H9 (cell line): Measurements from ENCODE around the gene TMEM253. TPM values are rescaled to one million over a fixed set of nuclear protein-coding genes. Genes with fewer than 3 reads are reported as not detected.
A peak's percentile ranks its signal among the peaks of the same experiment; 100 is the strongest.

Experiments used
- DNase-seq: peaks from one replicate; pipeline ENCODE4 v3.0.0-alpha.2; 2017
- H2AFZ ChIP-seq: one replicate; pipeline ENCODE4 v1.6.1; 2013; ENCODE audit warnings: mild to moderate bottlenecking, low read length, control low read depth, moderate library complexity
- H2AK5ac ChIP-seq: 2 replicates; pipeline ENCODE4 v1.6.1; 2013; ENCODE audit warnings: low read length, control low read depth, mixed read lengths; ENCODE audit not compliant: insufficient read length
- H2BK120ac ChIP-seq: one replicate; pipeline ENCODE4 v1.6.1; 2013; ENCODE audit warnings: low read depth, mild to moderate bottlenecking, low read length, control low read depth, inconsistent platforms; ENCODE audit not compliant: poor library complexity, severe bottlenecking
- H2BK12ac ChIP-seq: 2 replicates; pipeline ENCODE4 v1.6.1; 2013; ENCODE audit warnings: low read length, control low read depth, mixed read lengths, low read depth; ENCODE audit not compliant: insufficient read length
- H2BK15ac ChIP-seq: 2 replicates; pipeline ENCODE4 v1.6.1; 2013; ENCODE audit warnings: low read depth, low read length, control low read depth
- H2BK20ac ChIP-seq: one replicate; pipeline ENCODE4 v1.6.1; 2013; ENCODE audit warnings: low read depth, mild to moderate bottlenecking, low read length, control low read depth, inconsistent platforms; ENCODE audit not compliant: poor library complexity, severe bottlenecking
- H2BK5ac ChIP-seq: 2 replicates; pipeline ENCODE4 v1.6.1; 2013; ENCODE audit warnings: low read length, control low read depth, mixed read lengths; ENCODE audit not compliant: insufficient read length
- H3K14ac ChIP-seq: 2 replicates; pipeline ENCODE4 v1.6.1; 2013; ENCODE audit warnings: low read length, control low read depth; ENCODE audit not compliant: insufficient read depth
- H3K18ac ChIP-seq: 2 replicates; pipeline ENCODE4 v1.6.1; 2013; ENCODE audit warnings: low read depth, mild to moderate bottlenecking, mixed read lengths, low read length, control low read depth; ENCODE audit not compliant: insufficient read length
- H3K23ac ChIP-seq: 2 replicates; pipeline ENCODE4 v1.6.1; 2013; ENCODE audit warnings: low read length, control low read depth, mixed read lengths, low read depth; ENCODE audit not compliant: insufficient read length
- H3K23me2 ChIP-seq: 2 replicates; pipeline ENCODE4 v1.6.1; 2013; ENCODE audit warnings: low read depth, mild to moderate bottlenecking, mixed read lengths, low read length, control low read depth; ENCODE audit not compliant: insufficient read length, poor library complexity, severe bottlenecking
- H3K27ac ChIP-seq: 2 replicates; pipeline ENCODE4 v1.5.1; 2013; ENCODE audit warnings: low read length, control low read depth, mixed read lengths, low read depth; ENCODE audit not compliant: insufficient read length
- H3K27me3 ChIP-seq: 2 replicates; pipeline ENCODE4 v1.6.1; 2013; ENCODE audit warnings: low read length, control low read depth, inconsistent platforms; ENCODE audit not compliant: insufficient read depth
- H3K4ac ChIP-seq: 2 replicates; pipeline ENCODE4 v1.6.1; 2013; ENCODE audit warnings: low read depth, mild to moderate bottlenecking, control low read depth, inconsistent platforms, low read length, moderate library complexity
- H3K4me1 ChIP-seq: 2 replicates; pipeline ENCODE4 v1.6.1; 2013; ENCODE audit warnings: low read length, control low read depth, inconsistent platforms; ENCODE audit not compliant: insufficient read depth
- H3K4me2 ChIP-seq: 2 replicates; pipeline ENCODE4 v1.6.1; 2013; ENCODE audit warnings: low read length, control low read depth, mixed read lengths; ENCODE audit not compliant: insufficient read length, insufficient read depth
- H3K56ac ChIP-seq: 2 replicates; pipeline ENCODE4 v1.6.1; 2013; ENCODE audit warnings: low read depth, mild to moderate bottlenecking, mixed read lengths, low read length, control low read depth; ENCODE audit not compliant: insufficient read length
- H3K79me1 ChIP-seq: 2 replicates; pipeline ENCODE4 v1.6.1; 2013; ENCODE audit warnings: low read depth, mild to moderate bottlenecking, moderate library complexity, low read length, control low read depth, inconsistent platforms; ENCODE audit not compliant: insufficient read depth, poor library complexity, severe bottlenecking
- H3K79me2 ChIP-seq: 2 replicates; pipeline ENCODE4 v1.6.1; 2013; ENCODE audit warnings: low read length, control low read depth, inconsistent platforms; ENCODE audit not compliant: insufficient read depth
- H3K9ac ChIP-seq: 2 replicates; pipeline ENCODE4 v1.6.1; 2013; ENCODE audit warnings: low read length, control low read depth, mixed read lengths; ENCODE audit not compliant: insufficient read length; ENCODE audit errors: extremely low read depth
- H3K9me3 ChIP-seq: one replicate; pipeline ENCODE4 v1.6.1; 2013; ENCODE audit warnings: low read depth, low read length, inconsistent platforms; ENCODE audit not compliant: control insufficient read depth
- H3T11ph ChIP-seq: one replicate; pipeline ENCODE4 v1.6.1; 2013; ENCODE audit warnings: mild to moderate bottlenecking, low read length, control low read depth, inconsistent platforms
- H4K20me1 ChIP-seq: one replicate; pipeline ENCODE4 v1.6.1; 2013; ENCODE audit not compliant: control insufficient read depth, insufficient read length, insufficient read depth
- H4K5ac ChIP-seq: 2 replicates; pipeline ENCODE4 v1.6.1; 2013; ENCODE audit warnings: low read depth, mild to moderate bottlenecking, mixed read lengths, low read length, control low read depth; ENCODE audit not compliant: insufficient read length
- H4K8ac ChIP-seq: replicated peaks from 2 replicates; pipeline ENCODE4 v1.6.1; 2013; ENCODE audit warnings: low read length, control low read depth, mixed read lengths, low read depth; ENCODE audit not compliant: insufficient read length
- H4K91ac ChIP-seq: 2 replicates; pipeline ENCODE4 v1.6.1; 2013; ENCODE audit warnings: low read depth, mild to moderate bottlenecking, moderate library complexity, mixed read lengths, low read length, control low read depth; ENCODE audit not compliant: insufficient read length
- H3K27ac Mint-ChIP-seq, 3 experiments: 2 replicates in 2 of 3; 3 replicates in 1 of 3; pipeline ENCODE4 v1.8.0; 2020 to 2021; ENCODE audit warnings: mixed read lengths in 3 of 3, mild to moderate bottlenecking in 1 of 3, moderate library complexity in 1 of 3
- H3K27me3 Mint-ChIP-seq: 2 replicates; pipeline ENCODE4 v1.8.0; 2021; ENCODE audit warnings: low read depth, mild to moderate bottlenecking, moderate library complexity, mixed read lengths
- H3K36me3 Mint-ChIP-seq, 3 experiments: 2 replicates in 2 of 3; 3 replicates in 1 of 3; pipeline ENCODE4 v1.8.0; 2020 to 2021; ENCODE audit warnings: low read depth in 3 of 3, mixed read lengths in 3 of 3; ENCODE audit not compliant: insufficient read depth in 1 of 3
- H3K4me1 Mint-ChIP-seq, 2 experiments: 2 replicates each; pipeline ENCODE4 v1.8.0; 2020; ENCODE audit warnings: mixed read lengths in 2 of 2
- H3K4me3 Mint-ChIP-seq, 2 experiments: 2 replicates in 1 of 2; 3 replicates in 1 of 2; pipeline ENCODE4 v1.8.0; 2020 to 2021; ENCODE audit warnings: mild to moderate bottlenecking in 2 of 2, mixed read lengths in 2 of 2, moderate library complexity in 1 of 2
- H3K9me3 Mint-ChIP-seq, 2 experiments: 2 replicates in 1 of 2; 3 replicates in 1 of 2; pipeline ENCODE4 v1.8.0; 2020; ENCODE audit warnings: mild to moderate bottlenecking in 2 of 2, mixed read lengths in 2 of 2, moderate library complexity in 1 of 2
- CTCF ChIP-seq: fragments of 200-600 bp; sonication (generic); conservative IDR thresholded peaks from 3 replicates; pipeline ENCODE4 v1.8.0; 2021; ENCODE audit warnings: antibody characterized with exemption, mild to moderate bottlenecking
- WGBS: extraction: QIAGEN DNeasy Blood & Tissue Kit; methylation state at CpG from one replicate; pipeline ENCODE4 v1.1.7; 2013; ENCODE audit warnings: missing lambda C conversion rate, low lambda C conversion rate, mixed read lengths; ENCODE audit not compliant: insufficient read length; ENCODE audit errors: extremely low coverage; 5-methylcytosine and 5-hydroxymethylcytosine counted together
- total RNA-seq: library from RNA; stranded (reverse); gene quantifications from 2 replicates; pipeline ENCODE4 v1.2.1, GENCODE V29; 2021

TMEM253 gene
- total RNA-seq, 1 experiment from 2014 or later: 2.2 TPM

DNA sequence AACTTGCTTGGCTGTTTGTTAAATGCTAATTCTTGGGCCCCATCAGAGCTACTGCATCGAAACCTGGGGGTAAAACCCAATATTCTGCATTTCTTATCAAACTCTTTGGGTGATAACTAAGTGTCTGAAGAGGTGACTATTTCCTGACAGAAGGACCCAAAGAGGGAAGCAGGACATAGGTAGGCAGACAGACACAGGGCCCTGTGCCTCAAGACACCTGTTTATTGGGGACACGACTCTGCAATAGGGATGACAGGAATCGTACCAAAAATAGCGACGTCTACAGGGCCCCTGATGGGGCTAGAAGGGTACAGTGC lies 11.0 kb upstream of the TMEM253 start:
- no peak overlapping the region for H4K8ac ChIP-seq
- no peak overlapping the region for H2AK5ac ChIP-seq
- Mint-ChIP-seq H3K9me3 (no peaks in the 10 kb centered on the region; a peak in 3 of 5 replicates), H3K27me3 (peaks cover 2% of the 10 kb centered on the region), H3K27ac (peak overlapping the region in 1 of 3 experiments; percentile 32; a peak in 1 of 7 replicates), H3K4me1 (peaks cover 44 to 45% of the 10 kb centered on the region in 2 experiments), H3K36me3 (peaks cover 56 to 78% (median 72%) of the 10 kb centered on the region in 3 experiments), H3K4me3 (no peak overlapping the region)
- no peak overlapping the region for H4K91ac ChIP-seq
- no peak overlapping the region for H2BK12ac ChIP-seq
- no peak overlapping the region for H3K4me2 ChIP-seq
- H2AFZ ChIP-seq: no peak overlapping the region
- no peak overlapping the region for H3K27ac ChIP-seq
- H4K5ac ChIP-seq: no peak overlapping the region
- H3K23me2 ChIP-seq: peaks cover 5% of the 10 kb centered on the region
- no peak for DNase-seq
- H2BK5ac ChIP-seq: no peak overlapping the region
- no peak overlapping the region for H3K56ac ChIP-seq
- no peaks in the 10 kb centered on the region for H3K79me2 ChIP-seq
- H3K4me1 ChIP-seq: peaks cover 6% of the 10 kb centered on the region
- no peak overlapping the region for H3K18ac ChIP-seq
- H3T11ph ChIP-seq: no peak overlapping the region
- no peak overlapping the region for H2BK15ac ChIP-seq
- no peak overlapping the region for H2BK20ac ChIP-seq
- no peaks in the 10 kb centered on the region for H3K27me3 ChIP-seq
- H3K9ac ChIP-seq: no peak overlapping the region
- no peak overlapping the region for H3K14ac ChIP-seq
- H3K9me3 ChIP-seq: no peaks in the 10 kb centered on the region
- H2BK120ac ChIP-seq: no peak overlapping the region
- no peak overlapping the region for H3K4ac ChIP-seq
- no peak overlapping the region for H3K23ac ChIP-seq
- no peaks in the 10 kb centered on the region for H4K20me1 ChIP-seq
- TF ChIP-seq CTCF: no peak
- no CpG with 5 or more reads among the region's 5 CpGs for WGBS
- no peaks in the 10 kb centered on the region for H3K79me1 ChIP-seq
